B cell (primary cell): ENCODE results near the gene GJE1.

Source experiments
- CTCF ChIP-seq: fragments of 200-600 bp; IDR thresholded peaks from one replicate; pipeline ENCODE4 v1.8.0; 2022; ENCODE audit warnings: antibody characterized with exemption, mild to moderate bottlenecking
- EZH2 ChIP-seq: IDR thresholded peaks from 2 replicates; pipeline ENCODE4 v1.6.1; 2012; ENCODE audit warnings: borderline replicate concordance, low read depth, mild to moderate bottlenecking, moderate library complexity, low read length; ENCODE audit not compliant: insufficient read depth, poor library complexity, severe bottlenecking

GRCh38 chr6:142112451-142113061 is 20.2 kb upstream of the GJE1 start:
- TF ChIP-seq EZH2 (no peak), CTCF (peak; percentile 95)
